Neural progenitor cell (in vitro differentiated cells): ENCODE data around the gene INTS1.

ENCODE experiments used
- CTCF ChIP-seq: fragments of 200-600 bp; sonication (generic); IDR thresholded peaks from 2 replicates; pipeline ENCODE4 v1.5.1; 2017; ENCODE audit warnings: antibody characterized with exemption, mild to moderate bottlenecking
- EZH2 ChIP-seq: fragments of 200-600 bp; sonication (generic); IDR thresholded peaks from 2 replicates; pipeline ENCODE4 v1.6.1; 2017; ENCODE audit warnings: antibody characterized with exemption, mild to moderate bottlenecking, moderate library complexity
- EZH2phosphoT487 ChIP-seq: fragments of 200-600 bp; sonication (generic); IDR thresholded peaks from 2 replicates; pipeline ENCODE4 v1.6.1; 2017; ENCODE audit warnings: antibody characterized with exemption

- TF ChIP-seq CTCF (no peak), EZH2 (no peak), EZH2phosphoT487 (no peak)
Observed at GRCh38 chr7:1484569-1484968, 19.6 kb downstream of the INTS1 start.
